CD14-positive monocyte (primary cell): ENCODE data around the gene L3MBTL4. TPM values are rescaled to one million over a fixed set of nuclear protein-coding genes. Genes with fewer than 3 reads are reported as not detected.
"Not testable (repeated sequence)": the region's sequence is repeated elsewhere in the genome, so short reads cannot be mapped to it uniquely, and the experiment has no call there.

Experiments
- DNase-seq, 3 donors: peaks; one replicate each; pipeline ENCODE4 v3.0.0-alpha.2; 2011 to 2022
- H2AFZ ChIP-seq: 2 replicates; pipeline ENCODE4 v1.6.0; 2012; ENCODE audit warnings: mild to moderate bottlenecking, low read depth, low read length, inconsistent platforms; ENCODE audit not compliant: insufficient read depth, poor library complexity, severe bottlenecking
- H3K27ac ChIP-seq, 2 donors: 1 replicate in 1 of 2; 2 replicates in 1 of 2; pipeline ENCODE4 v1.5.1; 2012 to 2013; ENCODE audit warnings: low read length in 2 of 2, control low read depth in 1 of 2, inconsistent platforms in 1 of 2, low read depth in 1 of 2, mild to moderate bottlenecking in 1 of 2
- H3K27me3 ChIP-seq, 2 donors: one replicate each; pipeline versions ENCODE4 v1.6.0 to v1.6.1; 2011 to 2013; ENCODE audit warnings: low read length in 2 of 2; ENCODE audit not compliant: control insufficient read depth in 2 of 2, insufficient read depth in 2 of 2
- H3K36me3 ChIP-seq, 2 donors: replicated peaks in 1 of 2; 1 replicate in 1 of 2; 2 replicates in 1 of 2; pipeline versions ENCODE4 v1.5.1 to v1.6.1; 2012 to 2013; ENCODE audit warnings: low read length in 2 of 2, control low read depth in 1 of 2, inconsistent platforms in 1 of 2, mild to moderate bottlenecking in 1 of 2; ENCODE audit not compliant: insufficient read depth in 2 of 2, control insufficient read depth in 1 of 2
- H3K4me1 ChIP-seq, 2 donors: 1 replicate in 1 of 2; 2 replicates in 1 of 2; pipeline versions ENCODE4 v1.5.1 to v1.6.1; 2012 to 2013; ENCODE audit warnings: low read length in 2 of 2, control low read depth in 1 of 2, inconsistent platforms in 1 of 2, mild to moderate bottlenecking in 1 of 2, moderate library complexity in 1 of 2; ENCODE audit not compliant: insufficient read depth in 2 of 2, control insufficient read depth in 1 of 2
- H3K4me2 ChIP-seq: replicated peaks from 2 replicates; pipeline ENCODE3; 2012; ENCODE audit warnings: low read length, moderate library complexity, mild to moderate bottlenecking; ENCODE audit not compliant: poor library complexity, severe bottlenecking; ENCODE audit errors: extremely low read depth
- H3K4me3 ChIP-seq, 3 experiments: fragments of 200-600 bp in 1 of 3; sonication (generic) in 1 of 3; replicated peaks in 1 of 3; 1 replicate in 2 of 3; 2 replicates in 1 of 3; pipeline ENCODE4 v1.5.1; 2011 to 2013; ENCODE audit warnings: low read length in 3 of 3, mild to moderate bottlenecking in 3 of 3, control low read depth in 2 of 3, low read depth in 2 of 3, inconsistent platforms in 1 of 3, moderate library complexity in 1 of 3
- H3K79me2 ChIP-seq: 2 replicates; pipeline ENCODE4 v1.6.0; 2012; ENCODE audit warnings: mild to moderate bottlenecking, control low read depth, inconsistent platforms, low read length, moderate library complexity; ENCODE audit not compliant: insufficient read depth
- H3K9ac ChIP-seq: 2 replicates; pipeline ENCODE4 v1.6.0; 2017; ENCODE audit warnings: low read length, mild to moderate bottlenecking; ENCODE audit not compliant: insufficient read depth, poor library complexity, severe bottlenecking
- H3K9me3 ChIP-seq, 2 donors: replicated peaks in 1 of 2; 1 replicate in 1 of 2; 2 replicates in 1 of 2; pipeline versions ENCODE4 v1.5.1 to v1.6.1; 2012 to 2013; ENCODE audit warnings: low read length in 2 of 2, control low read depth in 1 of 2; ENCODE audit not compliant: control insufficient read depth in 1 of 2, insufficient read depth in 1 of 2
- H4K20me1 ChIP-seq: 2 replicates; pipeline ENCODE4 v1.6.0; 2012; ENCODE audit warnings: mild to moderate bottlenecking, low read length, control low read depth, moderate library complexity; ENCODE audit not compliant: insufficient read depth
- H3K27ac Mint-ChIP-seq, 7 donors: one replicate each; pipeline ENCODE4 v1.8.0; 2020; ENCODE audit warnings: mild to moderate bottlenecking in 7 of 7, mixed read lengths in 7 of 7, moderate library complexity in 6 of 7, inconsistent platforms in 2 of 7
- H3K27me3 Mint-ChIP-seq, 3 donors: one replicate each; pipeline ENCODE4 v1.8.0; 2021 to 2022; ENCODE audit warnings: low read depth in 3 of 3, mild to moderate bottlenecking in 3 of 3, mixed read lengths in 3 of 3, moderate library complexity in 3 of 3, inconsistent platforms in 1 of 3
- H3K36me3 Mint-ChIP-seq, 2 donors: one replicate each; pipeline ENCODE4 v1.8.0; 2020; ENCODE audit warnings: mixed read lengths in 2 of 2, inconsistent platforms in 1 of 2, mild to moderate bottlenecking in 1 of 2
- H3K4me1 Mint-ChIP-seq: one replicate; pipeline ENCODE4 v1.8.0; 2020; ENCODE audit warnings: mild to moderate bottlenecking, mixed read lengths
- H3K4me3 Mint-ChIP-seq, 2 donors: one replicate each; pipeline ENCODE4 v1.8.0; 2020; ENCODE audit warnings: mild to moderate bottlenecking in 2 of 2, mixed read lengths in 2 of 2, moderate library complexity in 1 of 2
- H3K9me3 Mint-ChIP-seq, 7 donors: one replicate each; pipeline ENCODE4 v1.8.0; 2020 to 2022; ENCODE audit warnings: mixed read lengths in 7 of 7, mild to moderate bottlenecking in 6 of 7, moderate library complexity in 6 of 7, inconsistent platforms in 2 of 7
- WGBS: methylation state at CpG from one replicate; pipeline ENCODE4 v1.1.5; 2013; ENCODE audit warnings: missing lambda C conversion rate; ENCODE audit not compliant: insufficient coverage; 5-methylcytosine and 5-hydroxymethylcytosine counted together
- intact Hi-C, 2 donors: fragments of 100-400 bp; cut with micrococcal nuclease; formaldehyde crosslinking; loops; one replicate each; pipeline versions ENCODE4 v1.15.0 to v1.15.1; 2023
- polyA plus RNA-seq, 3 donors: library from polyadenylated mRNA; depleted of rRNA in 1 of 3; unstranded in 2 of 3; stranded (reverse) in 1 of 3; fragments of 300-500 nt in 2 of 3; fragments of >200 nt in 1 of 3; fragmentation: Illumina TruSeq in 2 of 3; gene quantifications; 1 replicate in 2 of 3; 2 replicates in 1 of 3; pipeline ENCODE4 v1.2.3, GENCODE V29; 2012 to 2021
- TF ChIP-seq, protein P1 (sequence below): fragments of 200-600 bp; IDR thresholded peaks from one replicate; pipeline ENCODE4 v1.8.0; 2022; ENCODE audit warnings: antibody characterized with exemption, mild to moderate bottlenecking

The L3MBTL4 gene
- polyA plus RNA-seq, 3 donors = 0.55 to 1.2 (median 0.72) TPM

DNA sequence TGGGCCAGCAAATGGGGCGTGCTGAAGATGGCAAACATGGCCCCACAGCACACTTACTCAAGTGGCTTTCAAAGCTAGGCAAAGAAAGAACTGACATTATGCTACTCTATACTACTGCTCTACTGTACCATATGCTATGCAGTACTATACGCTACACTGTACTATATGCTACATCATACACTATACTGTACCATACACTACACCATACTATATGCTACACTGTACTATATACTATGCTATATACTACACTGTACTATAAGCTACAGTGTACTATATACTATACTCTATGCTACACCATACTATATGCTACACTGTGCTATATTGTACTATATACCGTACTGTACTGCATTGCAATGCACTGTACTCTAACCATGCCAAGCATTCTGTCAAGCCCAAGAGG is 275.7 kb downstream of the L3MBTL4 start:
- 91% methylated on average over 2 of the region's 3 CpGs for WGBS
- H3K9me3 Mint-ChIP-seq = peaks cover 6 to 21% (median 13%) of the 10 kb centered on the region in 7 donors

DNA sequence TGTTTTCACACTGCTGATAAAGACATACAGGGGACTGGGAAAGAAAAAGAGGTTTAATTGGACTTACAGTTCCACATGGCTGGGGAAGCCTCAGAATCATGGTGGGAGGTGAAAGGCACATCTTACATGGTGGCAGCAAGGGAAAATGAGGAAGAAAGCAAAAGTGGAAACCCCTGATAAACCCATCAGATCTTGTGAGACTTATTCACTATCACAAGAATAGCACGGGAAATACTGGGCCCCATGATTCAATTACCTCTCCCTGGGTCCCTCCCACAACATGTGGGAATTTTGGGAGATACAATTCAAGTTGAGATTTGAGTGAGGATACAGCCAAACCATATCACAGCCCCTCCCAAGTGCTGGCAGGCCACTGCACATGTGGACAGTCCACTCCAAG is 278.8 kb downstream of the L3MBTL4 start:
- H3K27ac Mint-ChIP-seq, H2AFZ ChIP-seq, H3K4me2 ChIP-seq, H3K9ac ChIP-seq, H3K4me3 Mint-ChIP-seq, H4K20me1 ChIP-seq, H3K27me3 Mint-ChIP-seq, DNase-seq, H3K27ac ChIP-seq, H3K36me3 ChIP-seq, H3K79me2 ChIP-seq, H3K4me1 ChIP-seq, H3K27me3 ChIP-seq, H3K4me3 ChIP-seq, H3K36me3 Mint-ChIP-seq, H3K4me1 Mint-ChIP-seq, intact Hi-C loops: not testable (repeated sequence)
- peaks cover 9 to 23% (median 16%) of the 10 kb centered on the region in 7 donors for H3K9me3 Mint-ChIP-seq
- WGBS = no CpG with 5 or more reads among the region's 1 CpG
- H3K9me3 ChIP-seq = peaks cover 8 to 12% of the 10 kb centered on the region in 2 donors

More for the DNA sequence above, 275.7 kb downstream of the L3MBTL4 start:
- no peak for DNase-seq
- no peaks in the 10 kb centered on the region for H3K4me1 ChIP-seq
- H3K36me3 ChIP-seq = no peaks in the 10 kb centered on the region
- Mint-ChIP-seq H3K27ac (no peak overlapping the region), H3K4me1 (no peaks in the 10 kb centered on the region), H3K36me3 (peaks cover 0 to 3% of the 10 kb centered on the region in 2 donors), H3K4me3 (no peak overlapping the region), H3K27me3 (peaks cover 0 to 2% (median 0%) of the 10 kb centered on the region in 3 donors)
- intact Hi-C loops = no loop called here
- H3K9ac ChIP-seq = no peak overlapping the region
- H3K4me2 ChIP-seq = no peak overlapping the region
- peaks cover 8 to 12% of the 10 kb centered on the region in 2 donors for H3K9me3 ChIP-seq
- no peak overlapping the region for H2AFZ ChIP-seq
- no peaks in the 10 kb centered on the region for H3K79me2 ChIP-seq
- H4K20me1 ChIP-seq = no peaks in the 10 kb centered on the region
- no peaks in the 10 kb centered on the region for H3K27me3 ChIP-seq
- TF ChIP-seq, protein P1, sequence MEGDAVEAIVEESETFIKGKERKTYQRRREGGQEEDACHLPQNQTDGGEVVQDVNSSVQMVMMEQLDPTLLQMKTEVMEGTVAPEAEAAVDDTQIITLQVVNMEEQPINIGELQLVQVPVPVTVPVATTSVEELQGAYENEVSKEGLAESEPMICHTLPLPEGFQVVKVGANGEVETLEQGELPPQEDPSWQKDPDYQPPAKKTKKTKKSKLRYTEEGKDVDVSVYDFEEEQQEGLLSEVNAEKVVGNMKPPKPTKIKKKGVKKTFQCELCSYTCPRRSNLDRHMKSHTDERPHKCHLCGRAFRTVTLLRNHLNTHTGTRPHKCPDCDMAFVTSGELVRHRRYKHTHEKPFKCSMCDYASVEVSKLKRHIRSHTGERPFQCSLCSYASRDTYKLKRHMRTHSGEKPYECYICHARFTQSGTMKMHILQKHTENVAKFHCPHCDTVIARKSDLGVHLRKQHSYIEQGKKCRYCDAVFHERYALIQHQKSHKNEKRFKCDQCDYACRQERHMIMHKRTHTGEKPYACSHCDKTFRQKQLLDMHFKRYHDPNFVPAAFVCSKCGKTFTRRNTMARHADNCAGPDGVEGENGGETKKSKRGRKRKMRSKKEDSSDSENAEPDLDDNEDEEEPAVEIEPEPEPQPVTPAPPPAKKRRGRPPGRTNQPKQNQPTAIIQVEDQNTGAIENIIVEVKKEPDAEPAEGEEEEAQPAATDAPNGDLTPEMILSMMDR = no peak
- no peak overlapping the region for H3K4me3 ChIP-seq
- no peak overlapping the region for H3K27ac ChIP-seq

DNA sequence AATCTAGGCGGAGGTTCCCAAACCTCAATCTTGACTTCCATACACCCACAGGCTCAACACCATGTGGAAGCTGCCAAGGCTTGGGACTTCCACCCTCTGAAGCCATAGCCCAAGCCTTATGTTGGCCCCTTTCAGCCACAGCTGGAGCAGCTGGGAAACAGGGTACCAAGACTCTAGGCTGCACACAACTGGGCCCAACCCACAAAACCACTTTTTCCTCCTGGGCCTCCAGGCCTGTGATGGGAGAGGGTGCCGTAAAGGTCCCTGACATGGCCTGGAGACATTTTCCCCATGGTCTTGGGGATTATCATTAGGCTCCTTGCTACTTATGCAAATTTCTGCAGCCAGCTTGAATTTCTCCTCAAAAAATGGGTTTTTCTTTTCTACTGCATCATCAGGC is 279.7 kb downstream of the L3MBTL4 start:
- H3K9me3 ChIP-seq = peaks cover 8 to 12% of the 10 kb centered on the region in 2 donors
- H3K4me1 ChIP-seq, H2AFZ ChIP-seq, H3K27me3 ChIP-seq, H3K27ac ChIP-seq, H3K27ac Mint-ChIP-seq, H3K9ac ChIP-seq, H3K4me3 ChIP-seq, H3K4me1 Mint-ChIP-seq, intact Hi-C loops, DNase-seq, H4K20me1 ChIP-seq, H3K36me3 Mint-ChIP-seq, H3K27me3 Mint-ChIP-seq, H3K4me2 ChIP-seq, H3K4me3 Mint-ChIP-seq, H3K36me3 ChIP-seq, H3K79me2 ChIP-seq: not testable (repeated sequence)
- 100% methylated on average over 2 of the region's 2 CpGs for WGBS
- H3K9me3 Mint-ChIP-seq = peaks cover 9 to 23% (median 16%) of the 10 kb centered on the region in 7 donors
